Suppressor macrophage treated with lipopolysaccharide for 1 hour (primary cell): ENCODE results near the gene UBFD1.
A peak's percentile ranks its signal among the peaks of the same experiment; 100 is the strongest.
"Not testable (repeated sequence)": the region's sequence is repeated elsewhere in the genome, so short reads cannot be mapped to it uniquely, and the experiment has no call there.

Source experiments
- DNase-seq, 3 donors: peaks; one replicate each; pipeline ENCODE4 v3.0.0-alpha.2; 2020 to 2022

Gene UBFD1

GRCh38 chr16:23570992-23571632 lies 13.6 kb downstream of the UBFD1 start:
- peak; percentile 49 to 59 (median 53) for DNase-seq

DNA sequence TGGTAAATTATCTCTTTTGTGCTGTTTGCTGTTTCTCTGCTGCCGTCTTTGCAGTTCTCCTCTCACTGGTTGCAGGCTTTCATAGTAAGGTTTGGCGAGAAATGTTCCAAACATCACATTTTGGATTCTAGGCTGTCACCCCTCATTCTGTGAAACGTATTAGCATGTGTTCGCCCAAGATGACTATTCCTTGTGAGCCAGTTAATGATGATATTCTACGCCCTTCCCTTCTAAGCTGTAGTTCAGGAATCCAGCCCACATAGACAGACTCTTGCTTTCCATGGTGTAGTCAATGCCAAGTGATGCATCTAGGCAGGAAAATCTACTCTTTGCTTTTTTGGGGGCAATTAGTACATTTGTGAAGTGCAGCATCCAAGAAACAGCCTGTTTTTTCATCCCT lies 14.4 kb downstream of the UBFD1 start:
- DNase-seq: no peak

DNA sequence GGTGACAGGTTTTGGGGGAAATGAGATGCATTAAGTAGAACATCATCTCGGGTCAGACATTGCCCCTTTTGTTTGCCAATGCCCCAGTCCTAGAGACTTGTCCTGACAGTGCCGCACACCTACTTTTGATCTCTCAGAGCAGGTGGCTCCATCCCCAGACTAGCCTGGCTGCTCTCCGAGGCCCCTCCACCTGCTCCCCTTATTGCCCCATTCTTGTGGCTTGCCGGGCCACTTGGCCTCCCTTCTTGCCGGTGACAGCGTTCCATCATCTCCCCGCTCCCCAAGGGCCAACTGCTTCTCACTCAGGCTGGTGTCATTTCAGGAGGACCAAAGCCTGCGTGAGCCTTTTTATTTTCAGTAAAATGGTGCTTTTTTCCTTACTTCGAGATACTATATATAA lies 14.9 kb downstream of the UBFD1 start:
- DNase-seq: no peak

- no peak for DNase-seq
Measured at GRCh38 chr16:23573817-23574216, 16.3 kb downstream of the UBFD1 start.

- DNase-seq: no peak
Measured at GRCh38 chr16:23575834-23576233, 18.3 kb downstream of the UBFD1 start.

DNA sequence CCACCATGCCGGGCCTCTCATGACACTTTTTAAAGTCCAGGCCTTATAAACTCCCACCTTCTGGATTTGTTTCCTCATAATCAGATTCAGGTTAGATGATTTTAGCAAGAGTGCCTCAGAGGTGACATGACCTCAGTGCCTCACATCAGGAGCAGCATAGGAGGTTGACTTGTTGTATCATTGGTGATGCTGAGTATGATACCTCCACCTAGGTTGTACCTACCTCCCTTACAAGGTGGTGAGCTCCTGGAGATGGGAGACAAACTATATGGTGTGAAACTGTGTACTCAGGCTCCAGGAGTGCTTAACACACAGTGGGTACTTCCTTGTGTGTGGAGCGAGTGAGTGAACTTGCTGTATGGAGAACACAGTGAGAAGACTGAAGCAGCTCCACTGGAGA lies 20.0 kb downstream of the UBFD1 start:
- no peak for DNase-seq

- DNase-seq: peak in 2 of 3 donors; percentile 39 to 43
Measured at GRCh38 chr16:23578101-23578830, 20.7 kb downstream of the UBFD1 start.

- DNase-seq: no peak
Measured at GRCh38 chr16:23579371-23579770, 21.8 kb downstream of the UBFD1 start.

DNA sequence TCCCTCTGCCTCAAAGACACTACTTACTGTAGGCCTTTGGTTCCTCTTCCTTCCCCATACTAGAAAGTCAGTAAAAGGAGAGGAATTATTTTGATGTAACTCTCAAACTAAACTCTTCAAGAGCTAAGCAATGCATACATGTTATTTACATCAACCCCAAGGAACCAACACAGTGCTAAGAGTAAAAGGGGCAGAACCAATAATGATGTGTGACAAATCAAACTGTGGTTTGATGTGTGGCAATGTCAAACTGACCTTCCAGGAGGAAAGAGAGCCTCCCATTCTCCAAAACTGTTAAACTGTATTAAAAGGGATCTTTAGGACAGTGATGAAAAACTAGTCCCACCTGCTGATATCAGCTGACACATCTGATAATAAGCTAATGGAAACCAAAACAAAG lies 22.9 kb downstream of the UBFD1 start:
- no peak for DNase-seq

DNA sequence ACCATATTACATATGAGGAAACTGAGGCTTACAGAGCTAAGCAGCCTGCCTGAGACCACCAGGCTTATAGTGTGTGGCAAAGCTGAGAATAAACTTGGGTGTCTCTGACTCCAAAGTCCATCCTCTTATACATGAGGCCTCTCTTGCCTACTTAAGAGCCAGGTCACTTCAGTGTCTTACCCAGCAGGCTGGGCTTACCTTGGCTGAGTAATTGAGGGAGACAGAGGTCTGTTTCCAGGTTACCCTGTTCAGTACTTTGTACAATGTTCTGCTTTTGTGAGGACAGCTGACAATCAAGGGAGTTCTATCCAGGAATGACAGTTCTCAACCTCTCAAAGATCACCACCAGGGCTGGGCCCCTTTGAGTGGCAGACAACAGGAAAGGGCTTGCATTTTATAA lies 24.2 kb downstream of the UBFD1 start:
- DNase-seq: no peak

GRCh38 chr16:23583271-23583670 lies 25.7 kb downstream of the UBFD1 start:
- DNase-seq: not testable (repeated sequence)

DNA sequence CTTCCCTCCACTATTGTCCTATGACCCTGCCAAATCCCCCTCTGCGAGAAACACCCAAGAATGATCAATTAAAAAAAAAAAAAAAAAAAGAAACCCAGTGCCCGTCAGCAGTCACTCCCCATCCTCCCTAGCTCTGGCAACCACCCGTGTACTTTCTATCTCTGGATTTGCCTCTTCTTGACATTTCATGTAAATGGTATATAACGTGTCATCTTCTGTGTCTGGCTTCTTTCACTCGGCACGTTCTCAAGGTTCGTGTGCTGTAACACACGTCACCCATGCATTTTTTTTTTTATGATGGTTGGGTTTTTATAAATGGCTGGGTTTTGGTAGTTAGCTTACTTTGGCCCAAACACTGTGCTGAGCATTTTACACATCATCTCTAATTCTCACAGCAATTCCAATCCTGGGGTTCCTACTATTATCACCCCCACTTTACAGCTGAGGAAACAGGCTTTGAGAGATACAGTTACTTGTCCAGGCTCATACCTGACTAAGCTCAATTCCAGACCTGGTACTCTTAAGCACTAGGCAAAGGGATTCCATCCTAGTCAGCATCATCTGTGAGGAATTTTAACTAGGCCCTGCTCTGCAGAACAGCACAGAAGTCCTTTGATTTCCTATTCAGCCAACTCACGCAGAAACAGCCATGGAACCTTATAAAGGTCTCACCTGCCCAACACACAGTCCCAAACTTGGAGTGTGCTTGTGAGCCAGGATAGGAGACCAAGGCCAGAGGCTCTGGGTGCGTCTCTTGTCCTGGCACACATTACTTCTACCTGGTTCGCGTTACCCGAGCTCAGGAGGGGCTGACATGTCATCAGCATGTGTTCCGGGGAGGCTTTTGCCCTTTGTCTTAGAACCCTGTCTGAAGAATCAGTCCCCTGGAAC lies 26.9 kb downstream of the UBFD1 start:
- no peak for DNase-seq

- DNase-seq: no peak
Measured at GRCh38 chr16:23587726-23588125, 30.2 kb downstream of the UBFD1 start.

DNA sequence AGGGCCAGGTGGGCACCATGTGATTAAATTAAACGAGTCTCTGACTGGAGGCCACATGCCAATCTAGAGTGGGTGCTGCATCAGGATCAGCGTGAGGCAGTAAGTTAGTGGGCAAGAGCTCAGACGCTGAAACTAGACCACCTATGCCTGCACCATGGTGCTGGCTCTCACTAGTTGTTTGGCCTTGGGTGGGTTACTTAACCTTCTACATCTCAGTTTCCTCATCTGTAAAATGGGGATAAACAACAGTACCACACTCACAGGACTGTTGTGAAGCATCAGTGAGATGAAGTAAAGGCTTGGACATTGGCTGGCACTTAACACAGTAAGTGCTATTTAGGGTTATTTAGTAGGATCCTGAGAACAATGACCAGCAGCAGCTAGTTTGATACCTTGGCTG lies 32.7 kb downstream of the UBFD1 start:
- DNase-seq: no peak

DNA sequence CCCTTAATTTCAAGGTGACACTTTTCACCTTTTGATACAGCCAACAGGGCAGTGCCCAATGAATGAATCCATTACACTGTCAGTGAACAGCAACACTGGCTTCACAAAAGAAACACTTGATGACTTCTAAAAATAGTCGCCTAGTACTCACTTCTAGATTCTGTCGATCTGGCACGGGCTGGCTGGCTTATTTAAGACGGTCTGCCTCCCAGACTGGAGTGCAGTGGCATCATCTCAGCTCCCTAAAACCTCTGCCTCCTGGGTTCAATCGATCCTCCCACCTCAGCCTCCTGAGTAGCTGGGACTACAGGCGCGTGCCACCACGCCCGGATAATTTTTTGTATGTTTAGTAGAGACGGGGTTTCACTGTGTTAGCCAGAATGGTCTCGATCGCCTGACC lies 36.7 kb downstream of the UBFD1 start:
- no peak for DNase-seq

GRCh38 chr16:23595246-23595950 lies 37.9 kb downstream of the UBFD1 start:
- DNase-seq: no peak

DNA sequence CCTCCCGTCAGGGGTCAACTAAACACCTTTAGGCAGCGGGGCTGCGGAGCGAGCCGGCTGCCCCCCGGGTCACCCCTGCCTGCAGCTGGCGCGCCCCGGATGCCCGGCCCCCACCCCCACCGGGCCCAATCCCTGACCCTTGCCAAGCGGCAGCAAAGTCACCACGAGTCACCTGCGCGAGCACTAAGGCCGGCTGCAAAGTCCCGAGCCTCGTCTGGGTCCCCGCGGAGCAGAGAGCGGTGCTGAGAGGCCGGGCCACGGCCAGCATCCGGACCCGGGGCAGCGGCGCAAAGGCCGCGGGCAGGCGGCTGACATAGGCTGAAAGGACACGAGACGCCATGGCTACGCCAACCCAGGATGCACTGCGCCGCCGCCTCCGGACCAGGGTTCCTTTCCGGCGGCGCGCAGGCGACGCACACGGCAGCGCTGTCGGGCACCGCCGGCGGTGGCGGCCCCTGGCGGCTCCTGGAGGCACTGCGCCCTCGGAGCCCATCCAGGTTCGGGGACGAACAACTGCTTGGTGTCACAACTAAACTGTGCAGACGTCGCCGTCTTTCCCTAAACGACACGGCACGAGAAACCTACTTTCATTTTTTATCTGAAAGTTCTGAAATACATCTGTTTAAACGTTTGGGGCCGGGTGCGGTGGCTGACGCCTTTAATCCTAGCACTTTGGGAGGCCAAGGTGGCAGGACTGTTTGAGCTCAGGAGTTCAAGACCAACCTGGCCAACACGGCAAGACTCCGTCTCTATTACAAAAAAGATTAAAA lies 38.6 kb downstream of the UBFD1 start, which contains the start of gene NDUFAB1:
NDUFAB1 (minus strand) TSS at position 366 of the 770 bp plus-strand sequence; CDS start at position 340, 26 bp downstream.
- peak; percentile 95 to 97 (median 96) for DNase-seq

DNA sequence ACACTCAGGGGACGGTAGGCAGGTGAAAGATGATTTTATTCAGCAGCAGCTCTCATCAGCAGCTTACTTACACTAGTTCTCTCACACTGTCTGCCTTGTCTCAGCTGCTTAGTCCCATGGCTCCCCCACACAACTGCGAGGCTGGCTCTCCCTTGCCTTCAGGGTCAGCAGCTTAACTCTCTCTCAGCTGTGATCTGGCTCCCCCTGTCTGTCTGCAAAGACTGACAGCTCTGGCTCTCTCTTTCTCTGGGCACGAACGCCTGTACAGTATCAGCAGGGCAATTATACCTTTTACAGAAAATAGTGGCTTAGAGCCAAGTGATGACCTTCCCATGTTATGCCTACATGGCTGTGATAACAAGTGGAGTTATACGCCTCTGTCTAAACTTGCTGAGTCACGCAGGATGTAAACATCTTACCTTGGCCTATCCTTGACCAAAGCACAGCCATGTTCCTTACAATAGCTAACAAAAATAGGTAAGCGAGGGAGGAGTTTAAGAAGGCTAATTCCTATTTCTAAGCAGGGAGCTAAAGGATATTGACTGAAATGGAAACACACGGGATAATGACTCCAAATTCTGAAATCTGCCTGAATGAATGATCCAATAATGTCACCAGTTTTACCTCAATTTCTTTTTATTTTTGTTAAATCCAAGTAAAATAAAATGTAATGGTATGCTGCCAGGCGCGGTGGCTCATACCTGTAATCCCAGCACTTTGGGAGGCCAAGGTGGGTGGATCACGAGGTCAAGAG lies 39.7 kb downstream of the UBFD1 start:
- DNase-seq: peak in 1 of 3 donors; percentile 18

DNA sequence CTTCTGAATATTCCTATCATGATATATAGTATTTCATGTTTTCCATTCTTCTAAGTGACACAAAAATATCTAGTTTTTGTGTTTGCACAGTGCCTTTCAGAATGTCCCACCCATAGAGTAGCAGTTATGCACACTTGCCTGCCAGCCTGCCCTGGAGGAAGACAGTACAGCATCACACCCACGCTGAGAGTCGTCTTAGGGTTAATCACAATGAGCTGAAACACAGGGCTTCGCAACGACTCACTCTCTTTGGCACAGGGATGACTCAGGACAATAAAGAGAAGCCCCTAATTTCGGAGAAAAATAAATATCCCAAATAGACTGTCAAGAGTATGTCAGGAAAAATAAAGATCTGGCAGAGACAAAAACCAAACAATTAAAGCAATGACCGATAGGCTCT lies 50.2 kb downstream of the UBFD1 start:
- peak; percentile 33 to 58 (median 44) for DNase-seq

DNA sequence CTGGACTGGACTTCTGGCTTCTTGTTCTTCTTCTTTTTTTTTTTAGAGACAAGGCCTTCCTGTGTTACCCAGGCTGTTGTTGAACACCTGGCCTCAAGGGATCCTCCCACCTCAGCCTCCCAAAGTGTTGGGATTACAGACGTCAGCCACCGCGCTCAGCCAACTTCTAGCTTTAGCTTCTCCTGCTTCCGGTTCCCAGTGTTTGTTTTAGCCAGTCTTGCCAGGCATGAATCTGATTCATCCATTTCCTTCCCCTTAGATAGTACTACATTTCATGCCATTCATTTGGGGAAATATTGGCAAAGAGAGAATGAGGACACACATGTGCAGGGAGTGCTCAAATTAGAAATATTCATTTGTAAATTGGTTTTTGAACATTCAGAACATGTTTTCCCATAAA lies 50.7 kb downstream of the UBFD1 start:
- DNase-seq: peak; percentile 46 to 67 (median 59)

GRCh38 chr16:23609929-23610328 lies 52.4 kb downstream of the UBFD1 start:
- no peak for DNase-seq
